ENCODE measurements around the gene SORBS2.
A peak's percentile ranks its signal among the peaks of the same experiment; 100 is the strongest.

The SORBS2 gene

DNA sequence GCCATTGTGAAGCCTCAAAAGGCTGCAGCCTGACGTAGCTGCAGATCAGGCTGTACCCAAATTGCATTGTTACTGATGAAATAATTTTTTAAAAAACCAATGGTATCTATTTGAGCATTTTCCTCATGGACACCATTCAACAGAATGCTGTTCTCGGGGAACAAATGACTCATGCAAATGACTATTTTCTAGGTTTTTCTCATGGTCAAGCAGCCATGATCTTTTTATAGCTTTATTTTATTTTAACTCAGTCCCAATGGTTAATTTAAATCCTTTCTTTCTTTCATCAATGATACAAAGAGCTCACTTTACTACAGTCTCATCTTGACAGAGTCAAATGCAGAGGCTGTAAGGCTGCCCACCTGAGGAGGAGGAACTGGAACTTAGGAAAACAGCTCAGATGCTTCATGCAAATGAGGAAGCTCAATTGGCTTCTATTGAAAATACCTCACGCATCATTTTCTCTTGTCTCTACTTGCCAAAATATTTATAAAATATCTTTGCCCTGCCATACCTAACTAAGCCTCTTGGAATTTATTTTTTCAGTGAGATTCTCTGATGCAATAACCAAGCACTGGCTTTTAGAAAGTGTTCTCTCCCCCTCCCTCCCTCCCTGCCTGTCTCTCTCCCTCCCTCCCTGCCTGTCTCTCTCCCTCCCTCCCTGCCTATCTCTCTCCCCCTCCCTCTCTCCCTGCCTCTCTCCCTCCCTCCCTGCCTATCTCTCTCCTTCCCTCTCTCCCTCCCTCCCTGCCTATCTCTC is 81.0 kb downstream of the SORBS2 start:
- H3K4me1 ChIP-seq (ENCODE audit: insufficient read depth, low read length) = peaks cover 9% of the 10 kb centered on the region; the same call in 1 of the 2 replicates
- no peak overlapping the region for H3K4me3 ChIP-seq (ENCODE audit: low read length)
- H3K27me3 ChIP-seq (ENCODE audit: insufficient read depth, low read length) = no peaks in the 10 kb centered on the region
- peaks cover 11% of the 10 kb centered on the region; the same call in 1 of the 2 replicates for H3K36me3 ChIP-seq (ENCODE audit: insufficient read depth, low read depth, low read length)
- H3K27ac ChIP-seq (ENCODE audit: low read length) = peak overlapping the region; percentile 13
- no peaks in the 10 kb centered on the region for H3K9me3 ChIP-seq (ENCODE audit: insufficient read depth, low read depth, low read length)
- peak overlapping the region; percentile 24; the same call in 1 of the 2 replicates for H3K9ac ChIP-seq (ENCODE audit: low read depth, low read length)

DNA sequence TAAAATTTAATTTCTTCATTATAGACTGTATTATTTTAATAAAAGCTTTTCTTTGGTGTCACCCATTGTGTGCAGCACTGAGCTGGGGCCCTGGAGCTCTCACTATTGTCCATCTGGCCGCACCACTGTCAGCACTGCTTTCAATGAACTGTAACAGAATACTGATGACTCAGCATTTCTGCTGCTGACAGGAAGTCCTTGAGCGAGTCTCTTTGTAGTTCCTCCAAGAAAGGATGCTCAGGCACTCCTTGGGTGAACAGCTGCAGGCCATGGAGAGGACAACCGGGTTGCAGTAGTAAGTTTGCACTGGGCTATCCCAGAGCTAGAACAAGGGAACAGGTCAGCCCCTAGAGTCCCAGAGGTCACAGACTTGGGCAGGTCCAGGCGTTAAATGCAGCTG is 81.6 kb downstream of the SORBS2 start:
- Histone ChIP-seq H3K4me1 (ENCODE audit: insufficient read depth, low read length) (peaks cover 9% of the 10 kb centered on the region; the same call in 1 of the 2 replicates), H3K27ac (ENCODE audit: low read length) (peak overlapping the region; percentile 13), H3K9me3 (ENCODE audit: insufficient read depth, low read depth, low read length) (no peaks in the 10 kb centered on the region), H3K4me3 (ENCODE audit: low read length) (no peak overlapping the region), H3K9ac (ENCODE audit: low read depth, low read length) (peak overlapping the region; percentile 24; the same call in 1 of the 2 replicates), H3K27me3 (ENCODE audit: insufficient read depth, low read length) (no peaks in the 10 kb centered on the region), H3K36me3 (ENCODE audit: insufficient read depth, low read depth, low read length) (peaks cover 11% of the 10 kb centered on the region; the same call in 1 of the 2 replicates)

DNA sequence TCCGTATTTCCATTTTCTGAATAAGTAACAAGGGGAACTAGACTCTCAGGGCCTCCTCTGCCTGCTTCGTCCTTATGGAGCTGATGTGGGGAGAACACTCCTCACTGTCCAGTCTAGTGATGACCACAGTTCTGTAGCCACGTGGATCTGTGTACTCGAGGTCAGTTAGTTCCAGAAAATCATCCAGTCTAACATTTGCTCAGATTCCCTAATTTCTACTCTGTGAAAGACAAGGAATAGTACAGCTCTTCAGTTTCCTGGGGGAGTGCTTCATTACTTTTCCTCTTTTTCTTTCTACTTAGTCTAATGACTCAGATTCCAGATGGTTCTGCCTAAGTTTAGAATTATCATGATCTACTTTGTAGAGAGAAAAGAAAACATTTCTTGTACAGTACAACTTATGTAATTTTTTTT is 82.6 kb downstream of the SORBS2 start:
- Histone ChIP-seq H3K27ac (ENCODE audit: low read length) (no peak overlapping the region), H3K9ac (ENCODE audit: low read depth, low read length) (no peak overlapping the region), H3K27me3 (ENCODE audit: insufficient read depth, low read length) (no peaks in the 10 kb centered on the region), H3K36me3 (ENCODE audit: insufficient read depth, low read depth, low read length) (peaks cover 11% of the 10 kb centered on the region; the same call in 1 of the 2 replicates), H3K9me3 (ENCODE audit: insufficient read depth, low read depth, low read length) (no peaks in the 10 kb centered on the region), H3K4me1 (ENCODE audit: insufficient read depth, low read length) (peaks cover 9% of the 10 kb centered on the region; the same call in 1 of the 2 replicates), H3K4me3 (ENCODE audit: low read length) (no peak overlapping the region)

DNA sequence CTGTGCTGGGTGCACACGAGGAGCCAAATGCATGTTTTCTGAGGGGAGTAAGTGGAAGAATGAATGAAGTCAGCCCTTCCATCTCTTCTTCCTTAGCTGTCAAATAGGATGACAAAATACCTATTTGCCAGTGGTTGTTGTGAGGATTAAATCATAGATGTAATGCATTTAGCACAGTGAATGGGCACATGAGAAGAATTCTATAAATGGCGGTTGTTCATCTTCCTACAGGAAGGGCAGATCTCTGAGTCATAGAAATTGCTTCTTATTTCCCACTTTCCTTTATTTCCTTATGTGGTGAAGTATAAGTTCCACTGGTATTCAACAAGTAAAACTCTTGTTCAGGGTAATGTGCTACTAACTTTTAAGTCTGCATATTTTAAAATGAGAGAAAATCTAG is 83.1 kb downstream of the SORBS2 start:
- Histone ChIP-seq H3K27ac (ENCODE audit: low read length) (no peak overlapping the region), H3K36me3 (ENCODE audit: insufficient read depth, low read depth, low read length) (peaks cover 11% of the 10 kb centered on the region; the same call in 1 of the 2 replicates), H3K9me3 (ENCODE audit: insufficient read depth, low read depth, low read length) (no peaks in the 10 kb centered on the region), H3K9ac (ENCODE audit: low read depth, low read length) (no peak overlapping the region), H3K4me3 (ENCODE audit: low read length) (no peak overlapping the region), H3K4me1 (ENCODE audit: insufficient read depth, low read length) (peaks cover 9% of the 10 kb centered on the region; the same call in 1 of the 2 replicates), H3K27me3 (ENCODE audit: insufficient read depth, low read length) (no peaks in the 10 kb centered on the region)

DNA sequence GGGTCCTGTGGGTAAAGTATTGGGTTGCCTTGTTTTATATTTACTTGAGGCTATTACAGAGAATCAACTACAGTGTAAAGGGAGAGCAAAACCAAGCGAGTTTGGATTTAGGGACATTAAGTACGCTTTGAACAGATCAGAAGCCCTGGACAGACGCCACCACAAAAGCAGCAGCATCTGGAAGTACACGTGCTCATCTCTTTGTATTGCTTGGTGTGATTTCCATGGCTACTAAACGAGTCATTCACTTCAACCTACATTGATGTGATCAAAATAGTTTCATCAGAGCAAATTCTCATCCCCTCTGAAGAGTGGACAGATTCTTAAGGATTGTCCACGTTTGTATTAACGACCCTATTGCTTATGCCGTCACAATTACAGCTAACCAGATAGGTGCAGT is 85.1 kb downstream of the SORBS2 start:
- no peak overlapping the region for H3K27ac ChIP-seq (ENCODE audit: low read length)
- no peaks in the 10 kb centered on the region for H3K27me3 ChIP-seq (ENCODE audit: insufficient read depth, low read length)
- no peak overlapping the region for H3K9ac ChIP-seq (ENCODE audit: low read depth, low read length)
- no peaks in the 10 kb centered on the region; the same call in 1 of the 2 replicates for H3K36me3 ChIP-seq (ENCODE audit: insufficient read depth, low read depth, low read length)
- H3K4me3 ChIP-seq (ENCODE audit: low read length) = no peak overlapping the region
- no peaks in the 10 kb centered on the region for H3K9me3 ChIP-seq (ENCODE audit: insufficient read depth, low read depth, low read length)
- H3K4me1 ChIP-seq (ENCODE audit: insufficient read depth, low read length) = peaks cover 9% of the 10 kb centered on the region; the same call in 1 of the 2 replicates

DNA sequence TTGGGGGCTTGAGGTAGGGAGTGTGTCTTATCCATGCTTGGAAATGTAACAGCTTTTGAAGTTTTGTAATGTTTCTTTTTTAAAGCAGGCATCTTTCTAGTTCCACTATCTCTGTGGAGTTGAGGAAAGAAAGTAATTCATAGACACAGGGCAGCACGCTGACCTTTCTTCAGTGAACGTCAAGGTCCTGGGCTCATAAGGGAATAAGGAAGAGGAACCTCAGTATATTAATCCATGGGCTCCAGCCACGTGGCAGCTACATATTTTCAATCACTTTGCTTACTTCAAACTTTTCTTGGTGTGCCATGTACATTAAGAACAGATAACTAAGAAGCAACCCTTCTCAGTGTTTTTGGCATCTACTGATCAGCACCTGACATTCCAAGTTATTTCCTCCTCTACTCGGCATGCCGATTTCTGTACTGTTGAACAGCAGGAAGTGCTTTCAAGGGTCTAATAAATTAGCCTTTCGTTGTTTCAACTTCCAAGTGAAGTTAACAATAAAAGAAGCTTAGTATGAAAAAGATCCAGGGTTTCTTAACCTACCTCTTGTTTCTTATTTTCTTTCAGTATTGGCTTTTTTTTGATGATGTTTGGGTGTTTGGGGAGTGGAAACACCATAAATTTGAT is 88.2 kb downstream of the SORBS2 start:
- Histone ChIP-seq H3K9me3 (ENCODE audit: insufficient read depth, low read depth, low read length) (no peaks in the 10 kb centered on the region), H3K27ac (ENCODE audit: low read length) (no peak overlapping the region), H3K9ac (ENCODE audit: low read depth, low read length) (no peak overlapping the region), H3K4me3 (ENCODE audit: low read length) (no peak overlapping the region), H3K4me1 (ENCODE audit: insufficient read depth, low read length) (no peaks in the 10 kb centered on the region; the same call in 1 of the 2 replicates), H3K27me3 (ENCODE audit: insufficient read depth, low read length) (no peaks in the 10 kb centered on the region), H3K36me3 (ENCODE audit: insufficient read depth, low read depth, low read length) (no peaks in the 10 kb centered on the region; the same call in 1 of the 2 replicates)

DNA sequence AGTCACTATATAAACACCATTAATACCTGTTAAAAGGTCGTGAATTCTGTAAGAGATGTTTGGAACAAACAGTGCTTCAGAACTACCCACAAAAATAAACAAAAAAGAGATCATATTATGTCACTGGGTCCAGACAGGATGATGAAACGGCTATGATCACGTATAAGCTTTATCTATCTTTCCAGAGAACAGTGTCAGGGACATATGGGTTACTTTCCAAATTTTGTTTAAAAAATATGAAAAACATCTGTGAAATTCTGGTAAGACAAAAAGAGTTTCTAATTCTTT is 90.0 kb downstream of the SORBS2 start:
- H3K36me3 ChIP-seq (ENCODE audit: insufficient read depth, low read depth, low read length) = no peaks in the 10 kb centered on the region
- H3K4me1 ChIP-seq (ENCODE audit: insufficient read depth, low read length) = no peaks in the 10 kb centered on the region; the same call in 1 of the 2 replicates
- H3K27ac ChIP-seq (ENCODE audit: low read length) = no peak overlapping the region
- H3K4me3 ChIP-seq (ENCODE audit: low read length) = no peak overlapping the region
- no peaks in the 10 kb centered on the region for H3K27me3 ChIP-seq (ENCODE audit: insufficient read depth, low read length)
- no peaks in the 10 kb centered on the region for H3K9me3 ChIP-seq (ENCODE audit: insufficient read depth, low read depth, low read length)
- H3K9ac ChIP-seq (ENCODE audit: low read depth, low read length) = no peak overlapping the region

DNA sequence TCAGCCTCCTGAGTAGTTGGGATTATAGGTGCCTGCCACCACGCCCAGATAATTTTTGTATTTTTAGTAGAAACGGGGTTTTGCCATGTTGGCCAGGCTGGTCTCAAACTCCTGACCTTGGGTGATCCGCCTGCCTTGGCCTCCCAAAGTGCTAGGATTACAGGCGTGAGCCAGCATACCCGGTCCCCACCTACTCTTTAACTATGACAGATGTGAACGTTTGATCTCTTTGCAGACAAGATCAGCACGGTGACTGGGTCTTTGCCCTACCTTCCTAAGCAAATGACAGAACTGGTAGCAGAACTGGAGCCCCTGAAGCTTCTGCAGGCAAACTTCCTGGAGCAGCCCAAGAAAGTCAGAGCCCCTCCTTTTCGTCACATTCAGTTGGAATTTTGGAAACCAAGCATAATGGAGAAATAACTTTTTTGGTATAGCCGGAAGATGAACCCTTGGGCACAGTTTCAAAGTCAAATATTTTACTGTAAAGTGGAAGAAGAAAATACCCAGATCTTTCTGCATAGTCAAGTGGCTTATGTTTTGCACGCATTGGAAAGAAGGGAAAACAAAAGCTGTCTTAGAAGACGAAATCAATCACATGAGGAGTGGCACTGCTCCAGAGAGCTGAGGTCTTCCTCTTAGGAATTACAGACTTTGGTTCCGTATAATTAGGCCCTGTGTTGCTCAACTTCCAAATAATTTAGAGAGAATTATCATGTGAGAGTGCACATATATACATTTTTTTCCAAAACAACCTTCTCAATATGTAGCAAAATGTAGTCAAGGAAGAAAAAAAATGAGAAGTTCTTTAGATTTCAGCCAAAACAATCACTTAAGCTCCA is 90.6 kb downstream of the SORBS2 start:
- no peak overlapping the region for H3K4me3 ChIP-seq (ENCODE audit: low read length)
- no peak overlapping the region for H3K9ac ChIP-seq (ENCODE audit: low read depth, low read length)
- no peak overlapping the region for H3K27ac ChIP-seq (ENCODE audit: low read length)
- no peaks in the 10 kb centered on the region for H3K9me3 ChIP-seq (ENCODE audit: insufficient read depth, low read depth, low read length)
- H3K4me1 ChIP-seq (ENCODE audit: insufficient read depth, low read length) = no peaks in the 10 kb centered on the region; the same call in 1 of the 2 replicates
- H3K36me3 ChIP-seq (ENCODE audit: insufficient read depth, low read depth, low read length) = no peaks in the 10 kb centered on the region
- H3K27me3 ChIP-seq (ENCODE audit: insufficient read depth, low read length) = no peaks in the 10 kb centered on the region

DNA sequence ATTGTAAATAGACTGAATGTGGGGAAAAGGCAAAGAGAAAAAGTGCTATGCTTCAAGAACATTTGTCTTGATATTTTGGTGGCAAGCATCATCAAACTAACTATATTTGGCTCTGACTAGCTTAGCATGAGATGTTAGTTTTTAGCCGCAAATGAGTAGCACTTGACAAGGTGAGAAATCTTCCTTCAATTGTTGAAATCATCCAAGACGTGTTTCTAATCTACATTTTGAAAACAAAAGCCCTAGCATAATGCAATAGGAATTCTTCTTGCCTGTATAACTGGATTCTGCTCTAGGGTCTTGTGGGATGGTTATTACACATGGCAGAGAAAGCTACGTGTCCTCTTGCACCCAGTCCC is 92.5 kb downstream of the SORBS2 start:
- H3K27ac ChIP-seq (ENCODE audit: low read length) = no peak overlapping the region
- no peaks in the 10 kb centered on the region for H3K9me3 ChIP-seq (ENCODE audit: insufficient read depth, low read depth, low read length)
- H3K27me3 ChIP-seq (ENCODE audit: insufficient read depth, low read length) = no peaks in the 10 kb centered on the region
- H3K36me3 ChIP-seq (ENCODE audit: insufficient read depth, low read depth, low read length) = no peaks in the 10 kb centered on the region
- no peak overlapping the region for H3K4me3 ChIP-seq (ENCODE audit: low read length)
- H3K4me1 ChIP-seq (ENCODE audit: insufficient read depth, low read length) = no peaks in the 10 kb centered on the region; the same call in 1 of the 2 replicates
- no peak overlapping the region for H3K9ac ChIP-seq (ENCODE audit: low read depth, low read length)

DNA sequence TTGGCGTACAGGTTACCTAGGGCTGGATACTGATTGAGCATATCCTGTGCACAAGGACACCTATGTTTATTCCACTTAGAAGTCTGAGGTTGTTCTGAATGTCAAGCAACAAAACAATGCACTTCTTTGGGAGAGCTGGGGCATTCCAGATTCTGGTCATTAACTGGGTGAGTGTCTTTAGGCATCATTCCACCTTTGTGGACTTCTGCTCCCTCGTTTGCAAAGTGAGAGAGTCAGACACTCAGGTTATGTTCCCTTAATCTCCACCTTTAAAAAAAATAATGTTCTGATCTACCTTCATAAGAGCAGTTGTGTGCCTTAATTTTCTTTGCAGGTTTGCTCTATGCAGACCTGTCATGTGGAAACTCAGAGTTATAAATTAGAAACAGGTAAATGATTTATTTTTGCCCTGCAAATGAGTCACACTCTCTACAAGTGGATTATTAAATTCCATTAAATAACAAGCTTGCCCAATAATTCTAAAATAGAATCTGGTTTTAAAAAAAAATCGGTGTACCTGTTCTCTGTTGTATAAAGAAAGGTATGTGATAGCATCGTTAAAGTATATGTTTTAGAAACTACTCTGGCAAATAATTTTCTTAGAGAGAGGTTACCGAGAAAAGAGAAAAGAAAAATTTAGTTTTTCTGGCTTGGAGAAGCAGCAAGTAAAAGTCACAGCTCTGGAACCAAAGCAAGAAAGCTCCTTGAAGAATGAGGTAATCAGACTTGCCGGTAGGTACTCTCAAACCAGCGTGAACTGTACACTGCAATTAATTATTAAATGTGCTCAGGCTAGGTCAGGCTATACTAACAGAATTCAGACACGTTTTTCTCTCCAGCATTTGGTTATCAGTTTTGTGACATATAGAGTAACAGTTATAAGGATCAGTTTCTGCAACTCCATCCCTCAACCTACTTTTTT is 93.2 kb downstream of the SORBS2 start:
- H3K4me3 ChIP-seq (ENCODE audit: low read length) = no peak overlapping the region
- no peak overlapping the region for H3K27ac ChIP-seq (ENCODE audit: low read length)
- H3K9me3 ChIP-seq (ENCODE audit: insufficient read depth, low read depth, low read length) = no peaks in the 10 kb centered on the region
- H3K4me1 ChIP-seq (ENCODE audit: insufficient read depth, low read length) = no peaks in the 10 kb centered on the region
- no peaks in the 10 kb centered on the region for H3K27me3 ChIP-seq (ENCODE audit: insufficient read depth, low read length)
- H3K36me3 ChIP-seq (ENCODE audit: insufficient read depth, low read depth, low read length) = no peaks in the 10 kb centered on the region
- H3K9ac ChIP-seq (ENCODE audit: low read depth, low read length) = no peak overlapping the region

DNA sequence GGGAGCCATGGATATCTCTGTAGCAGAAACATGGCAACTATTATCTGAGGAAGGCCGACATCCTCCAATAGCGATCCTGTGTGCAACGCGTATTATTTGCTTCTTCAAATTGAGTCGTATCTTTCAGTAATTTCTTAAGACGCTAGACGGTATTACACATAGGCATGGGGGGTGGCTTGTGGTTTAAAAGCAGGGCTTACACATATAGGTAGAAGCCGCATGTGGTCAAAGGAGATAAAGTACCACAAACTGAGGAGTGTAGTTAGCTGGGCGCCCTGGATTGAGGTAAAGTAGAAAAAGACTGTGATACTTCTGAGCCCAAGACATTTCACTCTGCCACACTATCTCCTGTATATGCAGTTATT is 94.6 kb downstream of the SORBS2 start:
- no peaks in the 10 kb centered on the region for H3K36me3 ChIP-seq (ENCODE audit: insufficient read depth, low read depth, low read length)
- no peaks in the 10 kb centered on the region for H3K9me3 ChIP-seq (ENCODE audit: insufficient read depth, low read depth, low read length)
- H3K4me1 ChIP-seq (ENCODE audit: insufficient read depth, low read length) = no peaks in the 10 kb centered on the region
- H3K27me3 ChIP-seq (ENCODE audit: insufficient read depth, low read length) = no peaks in the 10 kb centered on the region
- H3K4me3 ChIP-seq (ENCODE audit: low read length) = no peak overlapping the region
- H3K27ac ChIP-seq (ENCODE audit: low read length) = no peak overlapping the region
- no peak overlapping the region for H3K9ac ChIP-seq (ENCODE audit: low read depth, low read length)

Data from iPS-20b (cell line).